GM21423 (cell line): ENCODE measurements around the gene LRP5.
"Not testable (repeated sequence)": the region's sequence is repeated elsewhere in the genome, so short reads cannot be mapped to it uniquely, and the experiment has no call there.

Experiments used
- ATAC-seq: cut with Tn5 transposase; IDR thresholded peaks from one replicate; pipeline ENCODE4 v1.9.1; 2021; ENCODE audit warnings: mild to moderate bottlenecking, moderate library complexity; ENCODE audit not compliant: unreplicated experiment

The LRP5 gene

GRCh38 chr11:68282141-68282860 lies 30.1 kb upstream of the LRP5 start:
- peak; percentile 78 for ATAC-seq

- ATAC-seq: no peak
These were observed 29.5 kb upstream of the LRP5 start for GRCh38 chr11:68282861-68283230.

GRCh38 chr11:68284588-68284987 lies 27.8 kb upstream of the LRP5 start:
- not testable (repeated sequence) for ATAC-seq

- ATAC-seq: no peak
These were observed 25.0 kb upstream of the LRP5 start for GRCh38 chr11:68287419-68287818.

GRCh38 chr11:68289456-68289855 lies 22.9 kb upstream of the LRP5 start:
- no peak for ATAC-seq

- no peak for ATAC-seq
These were observed 18.7 kb upstream of the LRP5 start for GRCh38 chr11:68293708-68294107.

GRCh38 chr11:68295271-68295670 lies 17.1 kb upstream of the LRP5 start:
- ATAC-seq: no peak

GRCh38 chr11:68295940-68296339 lies 16.5 kb upstream of the LRP5 start:
- ATAC-seq: no peak

GRCh38 chr11:68296344-68297051 lies 15.9 kb upstream of the LRP5 start:
- no peak for ATAC-seq

GRCh38 chr11:68297052-68297378 lies 15.4 kb upstream of the LRP5 start:
- ATAC-seq: no peak

- ATAC-seq: no peak
These were observed 14.9 kb upstream of the LRP5 start for GRCh38 chr11:68297494-68297811.

- ATAC-seq: peak; percentile 46
These were observed 14.4 kb upstream of the LRP5 start for GRCh38 chr11:68297812-68298658.

- no peak for ATAC-seq
These were observed 13.5 kb upstream of the LRP5 start for GRCh38 chr11:68298659-68299516.

GRCh38 chr11:68299517-68299879 lies 12.9 kb upstream of the LRP5 start:
- ATAC-seq: not testable (repeated sequence)

GRCh38 chr11:68300076-68300830 lies 12.1 kb upstream of the LRP5 start:
- no peak for ATAC-seq

- ATAC-seq: no peak
These were observed 10.1 kb upstream of the LRP5 start for GRCh38 chr11:68302256-68302655.

GRCh38 chr11:68302670-68303069 lies 9.7 kb upstream of the LRP5 start:
- ATAC-seq: no peak

GRCh38 chr11:68303083-68303482 lies 9.3 kb upstream of the LRP5 start:
- ATAC-seq: no peak

- ATAC-seq: no peak
These were observed 8.2 kb upstream of the LRP5 start for GRCh38 chr11:68303982-68304780.

- ATAC-seq: no peak
These were observed 5.8 kb upstream of the LRP5 start for GRCh38 chr11:68306636-68307035.
